GM21737 (cell line): ENCODE data around the gene SIPA1L3.
"Not testable (repeated sequence)": the region's sequence is repeated elsewhere in the genome, so short reads cannot be mapped to it uniquely, and the experiment has no call there.

ENCODE experiments used
- ATAC-seq: cut with Tn5 transposase; IDR thresholded peaks from one replicate; pipeline ENCODE4 v1.9.1; 2021; ENCODE audit warnings: mild to moderate bottlenecking, moderate library complexity; ENCODE audit not compliant: unreplicated experiment

The SIPA1L3 gene

GRCh38 chr19:37907735-37908455, 887 bp downstream of the SIPA1L3 start:
- ATAC-seq = no peak

DNA sequence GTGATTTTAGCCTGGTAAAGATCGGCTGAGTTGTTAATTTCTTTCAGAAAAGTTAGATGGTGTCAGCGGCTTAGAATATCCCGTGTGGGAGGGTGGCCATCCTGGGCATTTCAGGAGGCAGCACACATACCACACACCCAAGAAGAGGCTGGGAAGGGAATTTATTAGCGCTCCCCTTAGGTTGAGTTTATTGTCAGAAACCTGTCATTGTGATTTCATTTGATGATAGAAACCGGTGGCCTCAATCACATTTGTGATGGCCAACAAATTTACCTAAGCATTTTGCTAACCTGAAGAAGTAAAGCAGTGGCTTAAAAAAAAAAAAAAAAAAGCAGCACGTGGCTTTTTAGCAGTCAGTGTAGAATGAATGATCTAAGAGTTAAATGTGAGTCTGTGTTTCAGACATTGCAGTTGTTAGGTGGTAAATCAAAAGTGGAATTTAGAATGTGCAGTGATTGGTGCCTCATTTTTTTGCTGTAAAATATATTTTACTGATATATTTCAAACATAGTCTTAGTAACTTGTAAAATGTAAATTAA, 2.7 kb downstream of the SIPA1L3 start:
- no peak for ATAC-seq

- no peak for ATAC-seq
Observed at GRCh38 chr19:37914908-37915307, 7.9 kb downstream of the SIPA1L3 start.

DNA sequence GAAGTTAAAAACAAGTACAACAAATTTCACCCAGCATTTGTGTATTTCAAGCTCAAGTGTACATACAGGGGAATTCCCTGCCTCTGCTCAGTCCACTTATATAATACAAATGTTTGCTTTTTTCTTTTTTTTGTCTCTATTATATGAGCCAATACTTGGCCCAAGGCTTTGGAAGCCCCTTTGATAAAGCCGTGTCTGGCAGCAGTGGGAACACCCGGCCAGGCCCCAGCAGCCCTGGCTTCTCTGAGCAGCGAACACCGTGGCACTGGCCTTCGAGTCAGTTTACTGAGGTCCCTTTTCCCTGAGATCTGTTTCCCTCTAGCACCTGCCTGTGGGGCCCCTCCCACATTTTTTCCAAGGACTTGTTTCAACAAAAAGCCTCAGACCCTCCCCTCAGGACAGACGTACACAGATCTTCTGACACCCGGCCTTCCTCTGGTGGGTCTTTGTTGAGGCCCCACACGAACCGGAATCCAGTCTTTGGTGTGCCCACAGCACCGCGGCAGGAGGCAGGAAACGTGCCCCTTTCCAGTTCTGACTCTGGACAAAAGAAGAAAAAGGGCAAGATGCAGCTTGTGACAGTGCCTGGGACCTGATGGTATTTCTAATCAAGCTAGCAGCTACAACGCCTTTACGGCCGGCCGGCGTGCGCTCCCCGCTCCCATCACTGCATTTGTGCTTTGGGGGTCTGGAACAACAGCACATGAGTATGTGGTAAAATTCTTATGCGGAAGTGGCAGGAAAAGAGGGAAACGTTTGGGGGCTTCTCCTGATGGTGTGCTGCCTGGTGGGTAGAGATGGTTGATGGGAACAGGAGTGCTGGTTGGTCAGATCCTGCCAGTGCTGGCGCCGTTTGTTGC, 13.8 kb downstream of the SIPA1L3 start:
- ATAC-seq = no peak

- not testable (repeated sequence) for ATAC-seq
Observed at GRCh38 chr19:37924573-37924972, 17.6 kb downstream of the SIPA1L3 start.

GRCh38 chr19:37925212-37925611, 18.2 kb downstream of the SIPA1L3 start:
- no peak for ATAC-seq

- no peak for ATAC-seq
Observed at GRCh38 chr19:37926255-37926654, 19.2 kb downstream of the SIPA1L3 start.

DNA sequence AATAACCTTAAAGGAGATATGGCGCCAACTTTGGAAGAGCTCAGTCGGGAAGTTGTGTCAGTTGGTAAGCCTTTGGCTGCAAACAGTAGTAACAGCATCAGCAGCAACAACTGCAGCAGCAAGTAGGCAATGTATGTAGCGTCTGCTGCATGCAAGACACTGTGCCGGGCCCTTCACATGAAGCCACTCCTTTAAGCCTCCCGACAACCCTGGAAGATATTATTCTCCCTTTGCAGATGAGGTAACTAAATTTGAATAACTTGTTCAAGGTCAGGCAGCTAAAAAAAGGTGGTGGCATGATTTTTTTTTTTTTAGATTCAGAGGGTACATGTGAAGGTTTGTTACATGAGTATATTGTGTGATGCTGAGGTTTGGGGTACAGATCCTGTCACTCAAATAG, 19.7 kb downstream of the SIPA1L3 start:
- no peak for ATAC-seq

DNA sequence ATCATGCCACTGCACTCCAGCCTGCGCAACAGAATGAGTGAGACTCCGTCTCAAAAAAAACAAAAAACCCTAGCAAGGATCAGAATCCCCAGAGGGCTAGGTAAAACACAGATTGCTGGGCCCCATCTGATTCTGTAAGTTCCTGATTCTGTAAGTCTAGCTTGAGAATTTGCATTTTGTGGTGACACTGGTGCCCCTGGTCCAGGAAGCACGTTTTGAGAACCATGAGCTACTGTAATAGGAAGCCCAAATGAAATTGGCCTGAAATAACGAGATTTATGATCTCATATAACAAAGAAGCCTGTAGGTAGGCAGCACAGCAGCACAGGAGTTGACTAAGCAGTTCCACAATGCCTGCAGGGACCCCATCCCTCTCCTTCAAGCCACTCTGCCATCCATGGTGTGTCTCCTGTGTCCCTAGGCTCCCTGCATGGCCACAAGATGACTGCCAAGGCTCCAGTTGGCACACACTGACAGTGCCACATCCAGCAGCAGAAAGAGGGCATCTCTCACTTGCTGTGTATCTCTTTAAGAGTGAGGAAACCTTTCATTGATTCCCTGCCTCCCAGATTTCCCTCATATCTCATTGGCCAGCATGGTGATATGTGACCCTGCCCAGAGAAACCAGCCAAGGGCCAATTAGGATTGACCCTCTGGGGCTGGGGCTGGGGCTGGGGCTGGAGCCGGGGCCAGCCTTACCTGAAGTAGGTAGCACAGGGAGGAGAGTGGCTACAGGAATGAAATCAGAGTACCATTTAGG, 21.7 kb downstream of the SIPA1L3 start:
- peak; percentile 59 for ATAC-seq

DNA sequence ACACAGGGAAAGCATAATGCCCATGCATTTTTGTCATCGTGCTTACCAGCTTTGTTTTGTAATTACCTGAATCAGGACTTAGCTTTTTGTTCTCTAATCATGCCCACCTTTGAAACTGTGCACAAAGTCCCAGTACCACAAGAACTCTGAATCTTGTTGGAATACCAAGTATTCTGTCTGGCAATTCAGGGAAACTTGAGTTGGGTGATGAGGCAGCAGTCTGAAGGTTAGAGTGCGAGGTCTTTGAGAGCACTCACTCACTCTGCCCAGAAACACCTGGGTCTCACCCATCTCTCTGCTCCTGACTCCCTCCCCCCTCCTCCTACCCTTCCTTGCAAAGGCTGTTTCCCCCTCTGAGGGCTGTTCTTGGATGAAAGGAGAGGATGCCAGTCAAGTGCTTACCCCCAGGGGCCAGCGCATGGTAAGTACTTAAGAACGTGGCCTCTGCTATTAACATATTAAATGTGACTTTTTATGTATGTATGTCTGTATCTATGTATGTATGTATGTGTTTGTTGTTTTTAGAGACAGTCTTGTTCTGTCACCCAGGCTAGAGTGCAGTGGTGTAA, 22.4 kb downstream of the SIPA1L3 start:
- no peak for ATAC-seq

- ATAC-seq = no peak
Observed at GRCh38 chr19:37930416-37930815, 23.4 kb downstream of the SIPA1L3 start.

- peak; percentile 40 for ATAC-seq
Observed at GRCh38 chr19:37931881-37932655, 25.1 kb downstream of the SIPA1L3 start.

DNA sequence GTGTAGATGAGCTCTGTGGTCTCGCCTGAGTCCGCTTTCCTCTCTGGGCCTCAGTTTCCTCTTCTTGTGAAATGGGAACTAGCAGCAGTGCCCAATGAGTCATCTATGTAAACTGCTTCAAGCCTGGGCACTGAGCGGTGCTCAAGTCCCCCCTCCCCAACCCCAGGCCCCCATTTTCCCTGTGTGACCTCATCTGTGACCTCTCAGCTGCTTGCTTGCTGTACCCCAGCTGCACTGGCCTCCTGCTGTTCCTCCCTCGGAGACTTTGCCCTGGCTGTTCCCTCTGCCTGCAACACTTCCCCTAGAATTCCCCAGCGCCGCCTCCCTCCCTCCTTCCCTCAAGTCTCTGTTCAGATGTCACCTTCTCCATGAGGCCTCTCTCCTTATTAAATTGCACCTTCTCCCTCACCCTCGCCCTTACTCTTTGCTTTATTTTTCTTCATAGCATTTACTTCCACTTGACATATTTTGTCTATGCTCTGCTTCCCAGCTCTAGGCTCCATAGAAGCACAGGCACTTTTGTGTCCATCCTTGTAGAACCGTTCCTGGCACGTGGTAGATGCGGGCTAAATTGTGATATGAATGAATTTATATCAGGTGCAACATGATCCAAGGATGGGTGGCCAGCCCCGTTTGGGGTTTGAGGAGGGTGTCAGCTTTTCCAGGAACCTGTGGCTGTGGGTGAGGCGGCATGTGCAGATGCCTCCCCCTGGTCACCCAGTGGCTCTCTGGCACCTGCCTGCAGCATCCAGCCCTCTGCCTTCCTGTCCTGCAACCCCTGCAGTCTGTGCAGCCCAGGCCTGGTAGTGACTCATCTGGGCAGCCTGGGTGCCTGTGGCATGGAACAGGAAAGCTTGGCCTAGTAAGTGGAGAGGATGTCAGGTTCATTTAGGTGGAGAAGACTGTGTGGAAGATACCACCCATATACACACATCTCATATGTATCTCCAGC, 26.3 kb downstream of the SIPA1L3 start:
- ATAC-seq = no peak

DNA sequence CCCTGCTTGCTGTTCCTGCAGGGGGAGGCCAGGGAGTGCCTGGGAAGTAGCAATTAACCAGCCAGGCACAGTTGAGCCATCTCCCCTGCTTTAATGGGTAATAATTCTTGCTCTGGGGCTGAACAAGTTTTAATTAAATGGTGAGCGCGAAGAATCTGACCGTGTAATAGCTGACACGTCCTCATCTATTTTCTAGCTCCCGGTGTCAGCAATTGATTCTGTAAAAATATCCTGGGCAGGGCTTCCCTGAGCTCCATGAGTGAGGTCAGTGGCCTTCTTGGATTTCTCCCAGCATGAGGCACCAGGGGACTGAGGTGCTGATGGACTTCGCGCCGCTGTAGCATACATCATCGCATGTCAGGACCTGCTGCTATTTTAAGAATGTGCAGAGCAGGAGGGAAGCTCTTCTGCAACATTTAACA, 26.9 kb downstream of the SIPA1L3 start:
- no peak for ATAC-seq

DNA sequence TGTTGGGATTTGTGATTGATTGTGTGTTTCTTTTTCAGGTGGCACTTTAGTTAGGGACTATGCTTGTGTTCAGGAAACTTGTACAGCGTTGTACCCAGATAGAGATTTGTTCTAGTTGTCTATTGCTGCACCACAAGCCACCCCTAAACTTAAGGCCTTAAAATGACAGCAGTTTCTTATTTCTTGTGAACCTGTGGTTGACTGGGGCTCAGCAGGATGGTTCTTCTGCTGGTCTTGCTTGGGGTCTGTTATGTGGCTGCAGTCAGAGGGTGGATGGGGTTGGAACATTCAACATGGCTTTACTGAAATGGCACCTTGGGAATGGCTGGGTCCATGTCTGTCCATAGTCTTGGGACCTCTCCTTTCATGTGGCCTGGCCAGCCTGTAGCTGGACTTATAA, 28.3 kb downstream of the SIPA1L3 start:
- no peak for ATAC-seq

DNA sequence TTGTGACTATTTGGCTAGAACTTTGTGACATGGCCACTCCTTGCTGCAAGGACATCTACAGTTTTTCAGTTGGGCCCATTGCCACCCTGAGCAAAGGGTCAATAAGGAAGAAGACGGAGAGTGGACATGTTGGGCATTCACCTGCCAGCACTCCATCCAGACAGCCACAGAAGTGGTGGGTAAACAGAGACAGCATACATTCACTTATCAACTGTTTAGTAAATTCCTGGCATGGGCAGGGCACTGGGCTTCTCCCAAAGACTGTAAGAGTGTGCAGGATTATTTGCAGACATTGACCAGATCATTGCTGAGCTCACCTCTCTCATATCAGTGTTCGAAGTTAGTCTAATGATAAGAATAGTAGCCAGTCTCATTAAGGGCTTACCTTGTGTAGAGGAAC, 29.2 kb downstream of the SIPA1L3 start:
- no peak for ATAC-seq

DNA sequence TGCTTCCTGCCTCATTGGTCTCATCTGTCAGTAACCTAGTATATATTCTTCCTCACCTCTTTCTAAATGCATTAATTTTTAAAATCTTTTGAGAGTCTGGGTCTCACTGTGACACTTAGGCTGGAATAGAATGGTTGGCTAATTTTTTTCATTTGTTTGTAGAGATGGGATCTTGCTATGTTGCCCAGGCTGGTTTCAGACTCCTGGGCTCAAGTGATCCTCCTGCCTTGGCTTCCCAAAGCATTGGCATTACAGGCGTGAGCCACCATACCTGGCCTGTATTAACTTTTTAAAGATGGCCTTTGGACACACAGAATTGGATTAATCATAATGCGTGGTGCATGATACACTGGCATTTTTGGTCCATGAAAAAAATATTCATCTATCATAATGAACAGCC, 29.9 kb downstream of the SIPA1L3 start:
- no peak for ATAC-seq

DNA sequence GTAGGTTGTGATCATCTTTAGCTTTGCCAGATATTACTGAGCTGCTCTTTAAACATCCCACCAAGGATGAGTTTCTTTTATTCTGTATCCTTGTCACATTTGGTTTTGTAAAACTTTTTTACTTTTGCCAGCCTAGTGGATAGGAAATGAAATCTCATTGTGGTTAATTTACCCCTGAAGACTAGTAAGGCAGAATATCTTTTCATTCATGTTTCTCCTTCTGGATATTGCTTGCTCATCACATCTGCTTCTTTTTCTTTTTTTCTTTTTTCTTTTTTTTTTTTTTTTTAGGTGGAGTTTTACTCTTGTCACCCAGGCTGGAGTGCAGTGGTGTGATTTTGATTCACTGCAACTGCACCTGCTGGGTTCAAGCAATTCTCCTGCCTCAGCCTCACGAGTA, 31.3 kb downstream of the SIPA1L3 start:
- ATAC-seq = no peak
